Measurements from ENCODE around the gene EPG5. TPM values are rescaled to one million over a fixed set of nuclear protein-coding genes. Genes with fewer than 3 reads are reported as not detected.

Gene EPG5, protein sequence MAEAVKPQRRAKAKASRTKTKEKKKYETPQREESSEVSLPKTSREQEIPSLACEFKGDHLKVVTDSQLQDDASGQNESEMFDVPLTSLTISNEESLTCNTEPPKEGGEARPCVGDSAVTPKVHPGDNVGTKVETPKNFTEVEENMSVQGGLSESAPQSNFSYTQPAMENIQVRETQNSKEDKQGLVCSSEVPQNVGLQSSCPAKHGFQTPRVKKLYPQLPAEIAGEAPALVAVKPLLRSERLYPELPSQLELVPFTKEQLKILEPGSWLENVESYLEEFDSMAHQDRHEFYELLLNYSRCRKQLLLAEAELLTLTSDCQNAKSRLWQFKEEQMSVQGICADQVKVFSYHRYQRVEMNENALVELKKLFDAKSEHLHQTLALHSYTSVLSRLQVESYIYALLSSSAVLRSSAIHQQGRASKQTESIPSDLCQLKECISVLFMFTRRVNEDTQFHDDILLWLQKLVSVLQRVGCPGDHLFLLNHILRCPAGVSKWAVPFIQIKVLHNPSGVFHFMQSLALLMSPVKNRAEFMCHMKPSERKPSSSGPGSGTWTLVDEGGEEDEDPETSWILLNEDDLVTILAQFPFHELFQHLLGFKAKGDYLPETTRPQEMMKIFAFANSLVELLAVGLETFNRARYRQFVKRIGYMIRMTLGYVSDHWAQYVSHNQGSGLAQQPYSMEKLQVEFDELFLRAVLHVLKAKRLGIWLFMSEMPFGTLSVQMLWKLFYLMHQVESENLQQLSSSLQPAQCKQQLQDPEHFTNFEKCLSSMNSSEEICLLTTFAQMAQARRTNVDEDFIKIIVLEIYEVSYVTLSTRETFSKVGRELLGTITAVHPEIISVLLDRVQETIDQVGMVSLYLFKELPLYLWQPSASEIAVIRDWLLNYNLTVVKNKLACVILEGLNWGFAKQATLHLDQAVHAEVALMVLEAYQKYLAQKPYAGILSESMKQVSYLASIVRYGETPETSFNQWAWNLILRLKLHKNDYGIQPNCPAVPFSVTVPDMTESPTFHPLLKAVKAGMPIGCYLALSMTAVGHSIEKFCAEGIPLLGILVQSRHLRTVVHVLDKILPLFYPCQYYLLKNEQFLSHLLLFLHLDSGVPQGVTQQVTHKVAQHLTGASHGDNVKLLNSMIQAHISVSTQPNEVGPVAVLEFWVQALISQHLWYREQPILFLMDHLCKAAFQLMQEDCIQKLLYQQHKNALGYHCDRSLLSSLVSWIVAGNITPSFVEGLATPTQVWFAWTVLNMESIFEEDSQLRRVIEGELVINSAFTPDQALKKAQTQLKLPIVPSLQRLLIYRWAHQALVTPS (N-terminal part only)
- total RNA-seq: 10 to 100 TPM; 22.7 to 24.5 TPM

DNA sequence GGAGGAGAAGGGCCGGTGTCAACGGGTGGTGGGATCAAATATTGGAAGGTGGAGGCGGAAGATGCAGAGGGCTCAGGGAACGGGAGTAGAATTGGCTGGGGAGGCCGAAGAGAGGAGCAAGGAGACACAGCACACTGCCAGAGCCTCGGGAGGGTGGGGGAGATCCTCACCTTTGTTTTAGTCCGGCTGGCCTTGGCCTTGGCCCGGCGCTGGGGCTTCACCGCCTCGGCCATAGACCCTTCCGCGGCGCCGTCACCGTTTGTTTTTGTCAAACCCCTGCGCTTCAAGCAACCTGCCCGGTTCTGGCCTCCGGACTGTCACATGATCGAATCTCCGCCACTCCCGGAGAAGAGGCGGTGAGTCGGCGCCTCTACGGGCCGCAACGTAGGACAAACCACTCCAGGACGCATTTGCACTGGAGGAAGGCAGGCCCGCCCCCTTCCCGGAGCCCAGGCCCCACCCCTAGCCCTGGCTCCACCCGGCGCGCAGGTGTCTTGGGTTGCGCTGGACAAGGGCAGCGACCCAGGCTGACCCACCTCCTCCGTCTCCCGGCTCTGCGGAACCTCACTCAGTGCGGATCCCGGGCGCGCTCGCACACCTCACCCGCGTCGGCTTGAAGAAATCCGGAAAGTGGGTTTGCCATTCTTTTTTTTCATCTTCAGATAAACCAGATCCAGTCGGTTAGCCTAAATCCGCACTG lies at the start of gene EPG5:
EPG5 (minus strand) TSS at position 323 of the 700 bp plus-strand sequence; CDS start at position 233, 90 bp downstream.
- H3K27me3 Mint-ChIP-seq: no peaks in the 10 kb centered on the region
- H3K36me3 Mint-ChIP-seq: peaks cover 8% of the 10 kb centered on the region
- peak within 1 kb of the TSS; percentile 100 for H3K4me3 Mint-ChIP-seq
- peaks cover 38% of the 10 kb centered on the region for H3K4me1 Mint-ChIP-seq
- H3K9me3 Mint-ChIP-seq (ENCODE audit: low read depth): no peaks in the 10 kb centered on the region
- ATAC-seq (peak; percentile 98), DNase-seq (peak; percentile 97)
- CTCF ChIA-PET: interaction anchor here (1.0 to 1.7 kb wide), 3 partner anchors 8 to 303 kb away, joined by 3 to 5 read pairs (median 5); no protein-coding TSS in a partner anchor
- H3K27ac Mint-ChIP-seq: peak within 1 kb of the TSS; percentile 98

DNA sequence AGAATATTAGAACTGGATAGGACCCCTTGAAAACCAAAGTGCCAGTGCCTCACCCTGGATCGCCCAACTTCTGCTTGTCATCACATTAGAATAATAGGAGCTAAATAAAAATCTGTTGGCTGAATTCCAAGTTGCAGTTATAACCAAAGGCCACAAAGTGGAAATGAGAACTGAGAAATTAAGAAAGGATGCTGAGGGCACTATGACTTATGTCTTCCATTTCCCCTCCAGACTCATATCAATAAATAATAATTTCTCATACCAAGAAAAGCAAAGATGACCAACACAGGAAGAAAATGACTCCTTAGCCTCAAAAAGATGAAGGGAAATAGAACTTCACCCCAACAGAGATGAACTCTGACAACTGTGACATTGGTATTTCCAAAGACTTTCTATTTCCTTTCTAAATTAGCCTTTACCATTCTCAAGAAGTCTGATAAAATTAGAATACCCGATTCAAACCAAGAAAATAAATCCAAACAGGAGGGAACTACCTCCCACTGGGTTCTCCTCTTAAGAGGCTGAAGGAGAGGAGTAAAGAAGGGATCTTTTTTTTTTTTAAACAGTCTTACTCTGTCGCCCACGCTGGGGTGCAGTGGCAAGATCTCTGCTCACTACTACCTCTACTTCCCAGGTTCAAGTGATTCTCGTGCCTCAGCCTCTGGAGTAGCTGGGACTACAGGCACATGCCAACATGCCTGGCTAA lies 46.5 kb upstream of the EPG5 start:
- CTCF ChIA-PET: interaction anchor here (0.9 to 1.4 kb wide), 4 partner anchors 16 to 60 kb away, joined by 3 to 5 read pairs (median 4); no protein-coding TSS in a partner anchor
- Mint-ChIP-seq H3K27ac (no peak overlapping the region), H3K4me3 (no peak overlapping the region), H3K27me3 (peaks cover 8% of the 10 kb centered on the region), H3K36me3 (peaks cover 2% of the 10 kb centered on the region), H3K4me1 (peaks cover 15% of the 10 kb centered on the region), H3K9me3 (ENCODE audit: low read depth) (no peaks in the 10 kb centered on the region)
- no peak for DNase-seq
- peak; percentile 68 for ATAC-seq

DNA sequence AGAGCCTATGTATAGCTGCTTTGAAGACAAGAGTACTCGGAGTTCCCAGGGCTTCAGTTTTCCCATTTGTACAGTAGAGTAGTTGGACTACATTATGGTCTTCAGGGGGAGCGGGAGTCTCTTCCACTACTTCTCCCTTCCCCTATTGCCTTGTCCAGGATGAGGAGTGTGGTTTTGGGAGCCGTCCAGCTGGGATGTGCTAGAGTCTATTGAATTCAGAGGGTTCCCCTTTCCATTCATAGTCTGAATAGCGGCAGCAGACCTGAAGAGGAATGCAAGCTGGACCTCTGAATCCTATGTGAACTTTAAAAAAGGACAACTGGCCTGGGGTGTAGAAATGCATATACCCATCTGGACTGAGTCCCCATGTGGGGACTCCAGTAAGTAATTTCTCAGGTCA lies 43.5 kb upstream of the EPG5 start:
- CTCF ChIA-PET: interaction anchor here (1.3 kb wide), 1 partner anchor 63 kb away, joined by 5 read pairs; no protein-coding TSS in a partner anchor
- Mint-ChIP-seq H3K27ac (no peak overlapping the region), H3K4me3 (no peak overlapping the region), H3K36me3 (no peaks in the 10 kb centered on the region), H3K4me1 (peaks cover 15% of the 10 kb centered on the region), H3K27me3 (no peaks in the 10 kb centered on the region), H3K9me3 (ENCODE audit: low read depth) (no peaks in the 10 kb centered on the region)
- ATAC-seq (no peak), DNase-seq (no peak)

DNA sequence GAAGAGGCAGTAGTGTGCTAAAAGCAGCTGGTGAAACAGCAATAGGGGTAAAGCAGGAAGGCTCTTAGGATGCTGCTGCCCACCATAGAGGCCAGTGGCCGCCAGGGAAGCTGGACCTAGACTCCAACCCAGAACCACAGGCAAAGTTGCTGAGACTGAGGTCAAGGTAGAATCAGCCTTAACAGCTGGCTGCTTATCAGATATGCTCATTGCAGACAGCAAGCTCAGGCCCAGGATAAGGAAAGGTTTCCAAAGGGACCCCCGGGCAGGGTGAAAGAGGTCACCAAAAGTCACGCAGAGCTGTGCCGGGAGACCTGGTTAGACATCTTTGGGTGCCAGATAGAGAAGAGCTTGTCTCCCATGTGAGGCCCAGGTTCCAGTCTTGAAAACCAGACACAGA lies 42.9 kb upstream of the EPG5 start:
- CTCF ChIA-PET: interaction anchor here (1.3 kb wide), 1 partner anchor 63 kb away, joined by 5 read pairs; no protein-coding TSS in a partner anchor
- H3K27ac Mint-ChIP-seq: no peak overlapping the region

DNA sequence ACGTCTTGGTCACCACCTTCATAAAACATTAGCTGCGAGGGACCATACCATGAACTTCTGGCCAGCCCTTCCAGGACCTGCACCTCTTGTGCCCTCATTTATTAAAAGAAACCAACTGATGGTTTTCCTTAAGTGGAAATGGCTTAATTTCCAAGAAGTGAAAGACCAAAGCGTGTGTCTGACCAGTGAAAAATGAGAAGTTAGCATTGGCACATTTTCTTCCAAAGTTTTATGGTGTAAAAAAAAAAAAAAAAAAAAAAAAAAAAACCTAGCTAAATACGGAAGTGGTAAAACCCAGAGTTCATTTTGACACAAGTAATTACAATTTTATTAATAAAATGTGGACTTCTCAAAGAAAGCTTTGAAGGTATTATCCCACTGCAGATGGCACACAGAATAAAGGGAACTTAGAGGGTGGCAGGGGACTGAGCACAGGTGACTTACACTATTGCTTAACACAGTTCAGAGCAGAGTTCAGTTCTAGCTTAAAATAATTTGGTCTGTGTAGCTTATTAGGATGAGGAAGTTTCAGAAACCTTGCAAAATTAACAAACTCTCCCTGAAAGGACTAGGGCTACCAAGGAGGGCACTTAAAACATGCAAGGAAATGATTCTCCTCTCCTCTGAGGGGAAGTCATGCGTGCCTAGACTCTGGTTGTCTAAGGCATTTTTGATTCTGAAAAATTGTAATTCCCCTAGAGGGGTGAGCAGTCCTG lies 42.2 kb upstream of the EPG5 start:
- no peak for DNase-seq
- H3K9me3 Mint-ChIP-seq (ENCODE audit: low read depth): no peaks in the 10 kb centered on the region
- peaks cover 13% of the 10 kb centered on the region for H3K4me1 Mint-ChIP-seq
- ATAC-seq: no peak
- no peak overlapping the region for H3K4me3 Mint-ChIP-seq
- no peak overlapping the region for H3K27ac Mint-ChIP-seq
- CTCF ChIA-PET: interaction anchor here (0.9 kb wide), 1 partner anchor 64 kb away, joined by 4 read pairs; no protein-coding TSS in a partner anchor
- H3K27me3 Mint-ChIP-seq: no peaks in the 10 kb centered on the region
- H3K36me3 Mint-ChIP-seq: no peaks in the 10 kb centered on the region

More for the DNA sequence above, 42.9 kb upstream of the EPG5 start:
- DNase-seq (no peak), ATAC-seq (no peak)
- Mint-ChIP-seq H3K36me3 (no peaks in the 10 kb centered on the region), H3K9me3 (ENCODE audit: low read depth) (no peaks in the 10 kb centered on the region), H3K27me3 (no peaks in the 10 kb centered on the region), H3K4me3 (no peak overlapping the region), H3K4me1 (peaks cover 15% of the 10 kb centered on the region)

DNA sequence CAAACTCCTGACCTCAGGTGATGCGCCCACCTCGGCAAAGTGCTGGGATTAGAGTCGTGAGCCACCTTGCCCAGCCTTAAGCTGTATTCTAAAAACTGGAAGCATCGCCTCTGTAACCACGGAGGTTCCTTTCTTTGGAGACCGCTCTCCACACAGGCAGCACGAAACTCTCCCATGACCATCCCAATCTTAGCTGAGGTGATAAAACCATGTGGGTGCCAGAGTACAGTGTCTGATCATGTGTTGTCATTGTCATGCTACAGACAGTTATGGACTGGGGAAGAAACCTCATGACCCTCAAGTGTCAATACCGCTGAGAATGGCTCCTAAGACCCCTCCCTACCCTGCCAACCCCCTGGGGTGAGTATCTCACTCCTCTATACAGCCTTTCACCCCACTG lies 41.4 kb upstream of the EPG5 start:
- H3K4me3 Mint-ChIP-seq: no peak overlapping the region
- H3K36me3 Mint-ChIP-seq: no peaks in the 10 kb centered on the region
- DNase-seq: no peak
- no peak overlapping the region for H3K27ac Mint-ChIP-seq
- CTCF ChIA-PET: no interaction called here
- no peaks in the 10 kb centered on the region for H3K27me3 Mint-ChIP-seq
- no peaks in the 10 kb centered on the region for H3K9me3 Mint-ChIP-seq (ENCODE audit: low read depth)
- H3K4me1 Mint-ChIP-seq: peaks cover 6% of the 10 kb centered on the region
- ATAC-seq: no peak

DNA sequence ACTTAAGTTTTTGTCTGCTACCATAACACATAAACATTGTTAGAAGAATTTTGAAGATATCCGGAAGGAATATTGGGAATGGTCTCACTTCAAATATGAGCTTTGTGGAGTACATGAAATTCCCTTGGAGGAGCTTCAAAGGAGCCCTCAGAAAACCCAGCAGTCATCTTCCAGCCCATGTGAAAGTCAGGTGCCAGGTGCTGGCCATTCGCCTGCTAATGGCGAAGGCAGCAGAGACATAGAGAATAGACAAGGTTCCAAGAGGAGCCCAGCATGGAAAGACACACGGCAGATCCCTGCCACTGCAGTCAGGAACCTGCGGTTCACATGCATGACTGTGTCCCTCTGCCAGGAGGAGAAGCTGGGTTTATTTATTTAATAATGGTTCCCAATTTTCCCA lies 40.0 kb upstream of the EPG5 start:
- DNase-seq (no peak), ATAC-seq (no peak)
- H3K27ac Mint-ChIP-seq: no peak overlapping the region
- no peaks in the 10 kb centered on the region for H3K4me1 Mint-ChIP-seq
- H3K9me3 Mint-ChIP-seq (ENCODE audit: low read depth): no peaks in the 10 kb centered on the region
- peaks cover 4% of the 10 kb centered on the region for H3K36me3 Mint-ChIP-seq
- no peaks in the 10 kb centered on the region for H3K27me3 Mint-ChIP-seq
- no peak overlapping the region for H3K4me3 Mint-ChIP-seq
- CTCF ChIA-PET: interaction anchor here (0.6 kb wide), 1 partner anchor 13 kb away, joined by 3 read pairs; no protein-coding TSS in a partner anchor

DNA sequence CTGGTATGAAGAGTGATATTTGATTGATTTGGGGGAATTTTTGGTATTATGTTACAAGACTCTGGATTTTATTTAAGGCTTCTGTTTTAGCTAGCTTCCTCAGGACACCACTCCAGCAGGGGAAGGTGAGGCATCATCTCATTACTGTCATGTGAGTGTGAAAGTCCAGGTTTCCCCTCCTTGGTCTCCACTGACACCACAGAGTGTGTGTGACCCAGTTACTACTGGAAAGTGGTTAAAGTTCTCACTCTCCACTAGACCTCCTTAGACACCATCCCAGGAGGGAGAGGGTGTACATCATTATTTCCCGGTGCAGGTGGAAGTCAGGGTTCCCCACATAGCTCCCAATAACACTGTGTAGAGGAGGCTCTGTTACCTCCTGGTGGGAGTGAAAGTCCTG lies 35.8 kb upstream of the EPG5 start:
- ATAC-seq: no peak
- Mint-ChIP-seq H3K4me3 (no peak overlapping the region), H3K27ac (no peak overlapping the region), H3K36me3 (peaks cover 4% of the 10 kb centered on the region), H3K4me1 (peaks cover 17% of the 10 kb centered on the region), H3K9me3 (ENCODE audit: low read depth) (peaks cover 2% of the 10 kb centered on the region), H3K27me3 (no peaks in the 10 kb centered on the region)
- CTCF ChIA-PET: no interaction called here
- no peak for DNase-seq

DNA sequence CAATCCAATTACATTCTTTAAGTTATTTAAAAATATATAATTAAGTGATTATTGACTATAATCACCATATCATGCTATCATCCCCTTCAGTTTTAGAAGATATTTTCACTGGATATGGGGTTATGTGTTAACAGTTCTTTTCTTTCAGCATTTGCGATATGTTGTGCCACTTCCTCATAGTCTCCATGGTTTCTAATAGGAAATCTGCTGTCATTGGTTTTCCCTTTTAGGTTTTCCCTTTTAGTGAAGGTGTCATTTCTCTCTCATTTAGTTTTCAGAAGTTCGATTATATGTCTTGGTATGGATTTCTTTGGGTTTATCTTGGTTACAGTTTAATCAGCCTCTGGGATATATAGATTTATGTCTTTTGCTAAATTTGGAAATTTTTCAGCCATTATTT lies 34.8 kb upstream of the EPG5 start:
- peaks cover 21% of the 10 kb centered on the region for H3K4me1 Mint-ChIP-seq

DNA sequence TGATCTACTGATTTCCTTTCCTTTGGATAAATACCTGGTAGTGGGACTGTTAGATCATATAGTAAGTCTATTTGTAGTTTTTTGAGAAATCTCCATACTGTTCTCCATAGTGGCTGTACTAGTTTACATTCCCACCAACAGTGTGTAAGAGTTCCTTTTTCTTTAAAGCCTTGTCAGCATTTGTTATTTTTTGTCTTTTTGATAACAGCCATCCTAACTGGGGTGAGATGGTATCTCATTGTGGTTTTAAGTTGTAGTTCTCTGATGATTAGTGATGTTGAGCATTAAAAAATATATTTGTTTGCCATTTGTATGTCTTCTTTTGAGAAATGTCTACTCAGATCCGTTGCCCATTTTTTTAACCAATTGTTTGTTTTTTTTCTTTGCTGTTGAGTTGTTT lies 33.9 kb upstream of the EPG5 start:
- Mint-ChIP-seq H3K4me3 (no peak overlapping the region), H3K27me3 (no peaks in the 10 kb centered on the region), H3K36me3 (peaks cover 4% of the 10 kb centered on the region), H3K9me3 (ENCODE audit: low read depth) (peaks cover 2% of the 10 kb centered on the region), H3K4me1 (peaks cover 21% of the 10 kb centered on the region), H3K27ac (no peak overlapping the region)
- CTCF ChIA-PET: no interaction called here
- DNase-seq: no peak
- ATAC-seq: no peak

More for the DNA sequence above, 34.8 kb upstream of the EPG5 start:
- Mint-ChIP-seq H3K27me3 (no peaks in the 10 kb centered on the region), H3K4me3 (no peak overlapping the region), H3K36me3 (peaks cover 4% of the 10 kb centered on the region), H3K9me3 (ENCODE audit: low read depth) (peaks cover 2% of the 10 kb centered on the region), H3K27ac (no peak overlapping the region)
- ATAC-seq: no peak
- CTCF ChIA-PET: no interaction called here
- DNase-seq: no peak

DNA sequence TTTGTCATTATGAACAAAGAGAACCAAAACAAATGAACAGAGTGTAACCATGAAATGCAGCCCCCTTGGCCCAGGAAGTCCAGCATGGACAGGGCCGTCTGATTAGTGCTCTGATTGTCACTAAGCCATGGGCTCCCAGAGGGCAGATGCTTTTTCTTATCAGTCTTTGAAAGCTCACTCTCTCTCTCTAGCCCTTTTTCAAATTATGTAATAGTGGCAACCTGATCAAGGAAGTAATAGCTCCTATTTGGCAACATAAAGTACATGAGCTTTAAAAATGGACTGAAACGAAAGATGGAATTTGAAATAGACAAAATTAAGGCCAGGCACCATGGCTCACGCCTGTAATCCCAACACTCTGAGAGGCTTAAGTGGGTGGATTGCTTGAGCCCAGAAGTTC lies 32.4 kb upstream of the EPG5 start:
- ATAC-seq (no peak), DNase-seq (no peak)
- Mint-ChIP-seq H3K36me3 (peaks cover 6% of the 10 kb centered on the region), H3K27me3 (no peaks in the 10 kb centered on the region), H3K4me3 (no peak overlapping the region), H3K4me1 (peaks cover 21% of the 10 kb centered on the region), H3K27ac (no peak overlapping the region), H3K9me3 (ENCODE audit: low read depth) (peaks cover 2% of the 10 kb centered on the region)
- CTCF ChIA-PET: interaction anchor here (0.9 kb wide), 1 partner anchor 36 kb away, joined by 3 read pairs; no protein-coding TSS in a partner anchor
